Endothelial cell of umbilical vein (primary cell): ENCODE results near the gene ADCY2. TPM values are rescaled to one million over a fixed set of nuclear protein-coding genes. Genes with fewer than 3 reads are reported as not detected.

Source experiments
- BruUV-seq: library from RNA; stranded (reverse); fragments of 400-500 nt; replicated peaks from 2 replicates; lab custom pipeline; 2021; lab: Mats Ljungman, UMichigan
- CTCF ChIA-PET: fragments of 300-600, 350-600 bp; sonication (Branson Sonifier 250); formaldehyde crosslinking; loops from one replicate; lab custom pipeline; 2021; ENCODE audit warnings: antibody characterized with exemption, inconsistent platforms; lab: Charles Lee
- POLR2A ChIA-PET: fragments of 300-600, 350-600 bp; sonication (Branson Sonifier 250); formaldehyde crosslinking; loops from one replicate; lab custom pipeline; 2021; ENCODE audit warnings: antibody characterized with exemption, inconsistent platforms; lab: Charles Lee
- DNase-seq: peaks from one replicate; pipeline ENCODE4 v3.0.0-alpha.2; 2011; ENCODE audit warnings: low read depth, low spot score
- FAIRE-seq: peaks from 2 replicates; lab custom pipeline; 2011; peaks lifted over from hg19 to GRCh38; lab: Jason Lieb, UNC
- H2AFZ ChIP-seq: 2 replicates; pipeline ENCODE4 v1.6.0; 2012; ENCODE audit warnings: low read depth, low read length, control low read depth, inconsistent platforms
- H3K27ac ChIP-seq: 2 replicates; pipeline ENCODE4 v1.5.1; 2011; ENCODE audit warnings: low read depth, mild to moderate bottlenecking, control low read depth, low read length, moderate library complexity; ENCODE audit not compliant: insufficient read depth
- H3K27me3 ChIP-seq, 2 experiments: 2 replicates each; pipeline versions ENCODE4 v1.6.0 to v1.6.1; 2011; ENCODE audit warnings: low read length in 2 of 2, mixed read lengths in 1 of 2; ENCODE audit not compliant: control insufficient read depth in 2 of 2, insufficient read depth in 2 of 2
- H3K36me3 ChIP-seq, 2 experiments: 2 replicates in 1 of 2; 3 replicates in 1 of 2; pipeline ENCODE4 v1.5.1; 2011; ENCODE audit warnings: low read length in 2 of 2, mild to moderate bottlenecking in 1 of 2, moderate library complexity in 1 of 2; ENCODE audit not compliant: control insufficient read depth in 2 of 2, insufficient read depth in 2 of 2; ENCODE audit errors: extremely low read depth in 1 of 2
- H3K4me1 ChIP-seq: 3 replicates; pipeline ENCODE4 v1.5.1; 2011; ENCODE audit warnings: mild to moderate bottlenecking, low read length; ENCODE audit not compliant: control insufficient read depth, insufficient read depth; ENCODE audit errors: extremely low read depth
- H3K4me2 ChIP-seq: 2 replicates; pipeline ENCODE4 v1.6.1; 2011; ENCODE audit warnings: low read length, control low read depth, mixed read lengths; ENCODE audit not compliant: insufficient read depth
- H3K4me3 ChIP-seq, 3 experiments: fragments of 200-600 bp in 1 of 3; sonication (generic), shearing (Covaris generic) in 1 of 3; replicated peaks in 1 of 3; 2 replicates each; pipeline ENCODE4 v1.5.1; 2011 to 2016; ENCODE audit warnings: control low read depth in 3 of 3, low read length in 3 of 3, mild to moderate bottlenecking in 2 of 3, inconsistent platforms in 1 of 3, low read depth in 1 of 3, moderate library complexity in 1 of 3; ENCODE audit not compliant: insufficient read depth in 1 of 3
- H3K79me2 ChIP-seq: 2 replicates; pipeline ENCODE4 v1.6.0; 2012; ENCODE audit warnings: low read length, inconsistent platforms; ENCODE audit not compliant: control insufficient read depth, insufficient read depth
- H3K9ac ChIP-seq: replicated peaks from 2 replicates; pipeline ENCODE3; 2011; ENCODE audit warnings: low read length, control low read depth; ENCODE audit not compliant: insufficient read depth; ENCODE audit errors: extremely low read depth
- H3K9me1 ChIP-seq: replicated peaks from 3 replicates; pipeline ENCODE4 v1.6.0; 2011; ENCODE audit warnings: mild to moderate bottlenecking, low read length; ENCODE audit not compliant: control insufficient read depth, insufficient read depth; ENCODE audit errors: extremely low read depth
- H3K9me3 ChIP-seq: replicated peaks from 2 replicates; pipeline ENCODE4 v1.5.1; 2012; ENCODE audit warnings: low read length, inconsistent platforms; ENCODE audit not compliant: control insufficient read depth, insufficient read depth
- H4K20me1 ChIP-seq: replicated peaks from 2 replicates; pipeline ENCODE3; 2011; ENCODE audit warnings: mild to moderate bottlenecking, low read length; ENCODE audit not compliant: control insufficient read depth, insufficient read depth; ENCODE audit errors: extremely low read depth
- CTCF ChIP-seq, 2 donors: IDR thresholded peaks; 1 replicate in 1 of 2; 2 replicates in 1 of 2; pipeline ENCODE4 v1.5.1; 2011; ENCODE audit warnings: low read length in 2 of 2, mild to moderate bottlenecking in 2 of 2, moderate library complexity in 2 of 2, control low read depth in 1 of 2, inconsistent platforms in 1 of 2, low read depth in 1 of 2; ENCODE audit not compliant: insufficient read depth in 1 of 2; ENCODE audit errors: extremely low read depth in 1 of 2
- EZH2 ChIP-seq: IDR thresholded peaks from 2 replicates; pipeline ENCODE4 v1.6.1; 2012; ENCODE audit warnings: borderline replicate concordance, low read depth, mild to moderate bottlenecking, moderate library complexity, low read length, inconsistent platforms; ENCODE audit not compliant: severe bottlenecking
- FOS ChIP-seq: IDR thresholded peaks from 2 replicates; pipeline ENCODE4 v1.6.1; 2011; ENCODE audit warnings: mild to moderate bottlenecking, low read length, moderate library complexity, borderline replicate concordance; ENCODE audit not compliant: insufficient read depth
- GATA2 ChIP-seq: IDR thresholded peaks from 2 replicates; pipeline ENCODE4 v1.7.0; 2011; ENCODE audit warnings: low read depth, mild to moderate bottlenecking, moderate library complexity, mixed read lengths, low read length; ENCODE audit not compliant: insufficient read length, insufficient read depth
- JUN ChIP-seq: IDR thresholded peaks from 2 replicates; pipeline ENCODE4 v1.6.1; 2011; ENCODE audit warnings: borderline replicate concordance, low read depth; ENCODE audit not compliant: insufficient read length, insufficient read depth
- MAX ChIP-seq: IDR thresholded peaks from 2 replicates; pipeline ENCODE4 v1.6.1; 2011; ENCODE audit not compliant: insufficient read depth, insufficient read length
- MYC ChIP-seq: IDR thresholded peaks from one replicate; pipeline ENCODE4 v1.6.1; 2011; ENCODE audit warnings: mild to moderate bottlenecking, low read depth, low read length
- POLR2A ChIP-seq: IDR thresholded peaks from 2 replicates; pipeline ENCODE4 v1.6.1; 2012; ENCODE audit warnings: low read depth, mild to moderate bottlenecking, control low read depth, low read length
- POLR2AphosphoS5 ChIP-seq: IDR thresholded peaks from 2 replicates; pipeline ENCODE4 v1.6.1; 2012; ENCODE audit warnings: low read depth, mild to moderate bottlenecking, control low read depth, low read length, moderate library complexity; ENCODE audit not compliant: insufficient read depth
- dilution Hi-C: fragments of 300-500 bp; cut with MboI; formaldehyde crosslinking; loops from one replicate; pipeline ENCODE4 v1.15.0; 2019; ENCODE audit warnings: low sequenced_read_pairs; ENCODE audit not compliant: extremely low pct_ligation_motif_present
- intact Hi-C: fragments of 100-400 bp; cut with micrococcal nuclease; formaldehyde crosslinking; loops from one replicate; pipeline ENCODE4 v1.10.0; 2022
- polyA plus RNA-seq, 4 experiments: library from polyadenylated mRNA; depleted of rRNA in 3 of 4; stranded (reverse) in 3 of 4; unstranded in 1 of 4; fragments of >200 nt; gene quantifications; 2 replicates each; pipeline versions ENCODE4 v1.2.1 to v1.2.3, GENCODE V29; 2011 to 2012; ENCODE audit warnings: missing spikeins in 1 of 4
- total RNA-seq: library from RNA; stranded (reverse); gene quantifications from 2 replicates; pipeline ENCODE4 v1.2.3, GENCODE V29; 2021

Gene ADCY2
- total and polyA plus RNA-seq, 2 donors (not counting 3 experiments of a cell fraction or from before 2014, with no cell fraction given) = under 0.01 TPM; not detected in 1

- CTCF ChIA-PET = no interaction called here
- no peak for FAIRE-seq
- intact Hi-C loops (no loop called here), dilution Hi-C loops (no loop called here)
- no peak overlapping the region for H2AFZ ChIP-seq
- H3K9ac ChIP-seq = no peak overlapping the region
- H3K27ac ChIP-seq = no peak overlapping the region
- no peaks in the 10 kb centered on the region for H3K36me3 ChIP-seq
- H3K4me1 ChIP-seq = no peaks in the 10 kb centered on the region
- H3K4me2 ChIP-seq = no peak overlapping the region
- H3K27me3 ChIP-seq = no peaks in the 10 kb centered on the region
- POLR2A ChIA-PET = no interaction called here
- TF ChIP-seq GATA2 (no peak), POLR2A (no peak), FOS (no peak), JUN (no peak), MYC (no peak), POLR2AphosphoS5 (no peak), CTCF (IDR thresholded peaks at IDR 0.05; ENCODE audit: extremely low read depth in 1 of 2, insufficient read depth in 1 of 2, low read depth in 1 of 2, low read length in 2 of 2) (no peak), MAX (no peak), EZH2 (no peak)
- peaks cover 3% of the 10 kb centered on the region for H3K9me3 ChIP-seq
- no peaks in the 10 kb centered on the region for H4K20me1 ChIP-seq
- no peak for DNase-seq
- BruUV-seq = no TSS peak
- no peaks in the 10 kb centered on the region for H3K79me2 ChIP-seq
- no peak overlapping the region for H3K4me3 ChIP-seq
- H3K9me1 ChIP-seq = no peaks in the 10 kb centered on the region
Observed at GRCh38 chr5:7493081-7493480, 97.1 kb downstream of the ADCY2 start.
